Middle frontal gyrus (tissue), 1 donor: ENCODE data around the gene SBF2.

ENCODE experiments used
- DNase-seq: peaks from one replicate; pipeline ENCODE4 v3.0.0-alpha.2; 2015; ENCODE audit warnings: low spot score; ENCODE audit errors: extremely low spot score

The SBF2 gene

DNA sequence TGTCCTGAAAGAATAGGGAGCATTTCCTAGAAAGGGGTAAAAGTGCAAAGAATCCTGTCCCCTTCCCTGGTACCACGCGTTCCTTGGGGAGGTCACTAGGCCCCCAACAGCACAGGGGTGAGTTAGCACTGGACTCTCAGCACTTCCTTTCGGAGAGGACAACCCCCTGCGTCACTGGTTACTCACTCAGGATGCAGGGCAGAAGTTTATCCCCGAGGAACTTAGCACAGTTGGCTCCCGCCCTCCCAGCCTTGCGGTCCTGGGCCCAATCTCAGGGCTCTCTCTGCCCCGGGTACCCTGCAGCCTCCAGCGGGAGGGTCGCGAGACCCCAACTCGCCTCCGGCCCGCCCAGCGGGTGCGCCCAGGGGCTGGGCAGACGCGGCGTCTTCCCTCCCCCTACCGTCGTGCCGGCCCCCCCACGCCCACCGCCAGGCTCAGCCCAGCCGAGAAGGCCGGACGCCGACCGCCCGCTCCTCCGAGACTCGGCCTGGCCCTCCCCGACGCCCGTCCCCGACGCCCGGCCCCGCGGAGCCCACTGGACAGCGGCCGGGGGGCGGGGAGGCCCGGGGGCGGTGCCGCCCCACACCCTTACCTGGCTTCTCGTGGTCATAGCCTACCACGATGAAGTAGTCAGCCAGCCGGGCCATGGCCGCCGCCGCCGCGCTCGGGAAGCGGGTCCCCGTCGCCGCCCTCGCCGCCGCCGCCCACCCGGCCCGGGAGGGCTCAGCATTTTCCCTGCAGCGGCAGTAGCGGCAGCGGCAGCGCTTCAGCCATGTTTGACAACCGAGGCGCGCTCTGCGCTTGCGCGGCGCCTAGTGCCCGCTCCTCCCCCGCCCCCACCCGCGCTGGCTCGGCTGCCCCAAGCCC is at the start of gene SBF2:
Gene SBF2 (minus strand): TSS at position 797 of the 867 bp plus-strand sequence. CDS start 150 bp downstream, at position 647.
- DNase-seq, result peak; percentile 74

DNA sequence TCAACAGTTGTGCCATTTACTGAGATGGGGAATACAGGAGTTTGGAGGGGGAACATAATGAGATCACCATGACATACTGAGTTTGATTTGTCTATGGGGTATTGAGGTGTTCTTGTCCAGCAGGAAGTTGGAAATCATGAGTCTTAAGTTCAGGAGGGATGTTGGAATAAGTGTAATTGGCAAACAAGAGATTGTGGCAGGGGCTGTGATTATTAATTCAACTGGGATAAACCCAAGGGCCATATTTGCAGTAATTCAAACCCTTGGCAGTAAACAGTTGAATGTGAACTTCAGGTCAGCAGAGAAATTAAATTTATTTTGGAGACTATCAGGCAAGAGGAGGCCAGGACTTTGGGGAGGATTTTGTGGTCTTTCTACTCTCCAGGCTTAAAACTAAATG is 44.3 kb upstream of the SBF2 start:
- DNase-seq, result no peak

DNA sequence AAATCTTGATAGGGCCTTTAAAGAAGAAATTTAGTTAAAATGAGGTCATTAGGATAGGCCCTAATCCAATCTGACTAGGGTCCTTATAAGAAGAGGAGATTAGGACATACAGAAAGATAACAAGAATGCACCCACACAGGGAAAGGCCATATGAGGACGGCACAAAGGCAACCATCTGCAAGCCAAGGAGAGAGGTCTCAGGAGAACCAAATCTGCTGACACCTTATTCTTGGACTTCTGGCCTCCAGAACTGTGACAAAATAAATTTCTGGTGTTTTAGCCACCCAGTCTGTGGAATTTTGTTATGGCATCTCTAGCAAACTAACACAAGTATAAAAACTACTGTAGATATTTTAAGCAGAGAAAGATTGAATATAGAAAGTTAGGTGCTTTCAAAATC is 39.5 kb upstream of the SBF2 start:
- DNase-seq, result no peak

DNA sequence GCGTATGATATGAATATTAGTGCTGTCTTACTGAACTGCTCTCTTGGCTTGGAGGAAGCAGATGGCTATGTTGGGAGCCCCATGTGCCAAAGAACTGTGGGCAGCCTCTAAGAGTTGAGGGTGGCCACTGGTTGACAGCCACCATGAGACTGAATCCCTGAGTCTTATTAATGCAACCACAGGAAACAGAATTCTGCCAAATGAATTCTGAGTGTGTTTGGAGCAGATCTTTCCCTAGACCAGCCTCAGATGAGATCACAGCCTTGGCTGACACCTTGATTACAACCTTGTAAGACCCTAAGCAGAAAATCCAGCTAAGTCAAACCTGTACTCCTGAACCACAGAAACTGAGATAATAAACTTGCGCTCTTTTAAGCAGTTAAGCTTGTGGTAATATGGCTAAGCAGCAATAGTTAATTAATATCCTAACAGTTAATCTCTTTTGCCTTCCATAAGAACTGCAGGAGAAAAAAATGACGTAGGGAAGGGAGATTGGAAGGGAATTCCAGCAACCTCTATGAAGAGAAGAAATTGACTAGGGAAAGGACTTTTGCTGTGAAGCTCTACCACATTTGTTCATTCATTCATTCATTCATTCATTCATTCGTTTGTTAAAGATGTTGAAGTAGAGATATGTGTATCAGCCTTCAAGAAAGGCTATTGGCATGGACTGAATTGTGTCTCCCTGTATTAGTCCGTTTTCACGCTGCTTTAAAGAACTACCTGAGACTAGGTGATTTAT is 37.7 kb upstream of the SBF2 start:
- DNase-seq, result no peak

DNA sequence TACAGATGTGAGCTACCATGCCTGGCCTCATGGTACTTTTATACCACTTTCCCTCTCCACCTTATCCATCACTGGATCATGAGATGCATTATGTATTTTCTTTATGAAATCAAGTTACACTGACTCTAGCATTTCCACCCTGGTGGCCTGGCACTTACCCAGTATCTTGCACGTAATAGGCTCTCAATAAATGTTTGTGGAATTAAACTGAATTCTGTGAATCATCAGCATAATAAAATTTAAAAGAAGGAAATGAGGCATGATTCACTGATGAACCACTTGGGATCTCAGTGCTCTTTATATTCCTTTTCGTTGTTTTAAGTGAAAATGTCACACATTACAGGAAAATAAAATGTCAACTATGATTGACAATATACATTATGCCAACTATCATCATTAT is 35.9 kb upstream of the SBF2 start:
- DNase-seq, result no peak

DNA sequence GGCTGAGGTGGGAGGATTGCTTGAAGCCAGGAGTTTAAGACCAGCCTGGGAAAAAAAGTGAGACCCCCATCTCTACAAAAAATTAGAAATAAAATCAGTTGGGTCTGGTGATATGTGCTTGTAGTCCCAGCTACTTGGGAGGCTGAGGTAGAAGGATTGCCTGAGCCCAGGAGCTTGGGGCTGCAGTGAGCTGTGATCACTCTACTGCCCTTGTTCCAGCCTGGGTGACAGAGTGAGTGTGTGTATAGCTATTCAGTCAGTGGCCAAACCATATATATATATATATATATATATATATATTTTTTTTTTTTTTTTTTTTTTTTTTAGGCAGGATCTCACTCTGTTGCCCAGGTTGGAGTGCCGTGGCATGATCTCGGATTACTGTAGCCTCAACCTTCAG is 35.3 kb upstream of the SBF2 start:
- DNase-seq, result no peak

DNA sequence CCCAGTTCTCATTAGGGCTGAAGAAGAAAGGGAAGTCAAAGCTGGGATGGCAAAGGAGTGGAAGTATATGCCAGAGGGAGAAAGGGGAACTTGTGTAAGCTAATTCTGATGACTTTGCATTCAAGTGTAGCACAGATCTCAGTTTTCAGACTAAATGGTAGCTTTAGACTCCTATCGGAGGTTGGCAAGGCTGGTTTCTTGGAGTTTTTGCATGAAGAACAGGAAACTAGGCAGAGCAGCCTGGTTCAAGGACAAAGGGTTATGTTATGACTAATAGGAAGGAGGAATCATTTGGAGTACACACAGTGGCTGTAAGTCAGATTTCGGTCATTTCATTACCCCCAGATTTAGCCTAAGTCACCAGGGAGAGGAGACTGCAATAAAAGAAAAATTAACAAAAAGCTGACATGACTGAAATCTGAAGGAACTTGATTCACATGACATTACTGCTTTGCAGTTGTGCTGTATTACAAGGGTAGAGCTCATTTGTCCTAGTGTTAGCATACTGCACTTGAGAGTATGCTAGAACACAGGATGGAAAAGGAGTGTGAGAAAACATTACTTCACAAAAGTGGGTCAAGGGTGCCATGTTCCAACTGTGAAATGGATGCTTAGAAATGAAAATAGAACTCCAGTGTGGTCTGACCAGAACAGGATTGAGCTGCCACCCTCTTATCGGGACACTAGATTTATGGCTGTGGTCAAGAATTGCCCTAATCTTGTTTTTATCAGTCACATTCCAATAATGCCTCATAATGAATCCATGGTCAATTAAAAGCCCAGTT is 34.5 kb upstream of the SBF2 start:
- no peak for DNase-seq

DNA sequence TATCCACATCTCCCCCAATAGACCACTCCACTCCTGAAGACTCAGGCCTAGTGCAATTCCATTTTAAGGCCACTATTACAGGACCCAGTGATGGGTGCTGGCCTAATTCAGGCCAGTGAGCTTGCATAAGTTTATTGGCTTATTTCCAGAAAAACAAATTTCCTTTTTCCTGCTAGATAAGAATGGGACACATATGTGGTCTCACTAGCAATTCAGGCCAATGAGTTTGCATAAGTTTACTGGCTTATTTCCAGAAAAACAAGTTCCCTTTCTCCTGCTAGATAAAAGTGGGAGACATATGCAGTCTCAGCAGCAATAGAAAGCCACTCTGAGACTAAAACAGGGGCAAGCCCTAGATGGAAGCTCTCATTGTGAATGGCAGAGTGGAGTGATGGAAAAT is 33.2 kb upstream of the SBF2 start:
- DNase-seq, result no peak

DNA sequence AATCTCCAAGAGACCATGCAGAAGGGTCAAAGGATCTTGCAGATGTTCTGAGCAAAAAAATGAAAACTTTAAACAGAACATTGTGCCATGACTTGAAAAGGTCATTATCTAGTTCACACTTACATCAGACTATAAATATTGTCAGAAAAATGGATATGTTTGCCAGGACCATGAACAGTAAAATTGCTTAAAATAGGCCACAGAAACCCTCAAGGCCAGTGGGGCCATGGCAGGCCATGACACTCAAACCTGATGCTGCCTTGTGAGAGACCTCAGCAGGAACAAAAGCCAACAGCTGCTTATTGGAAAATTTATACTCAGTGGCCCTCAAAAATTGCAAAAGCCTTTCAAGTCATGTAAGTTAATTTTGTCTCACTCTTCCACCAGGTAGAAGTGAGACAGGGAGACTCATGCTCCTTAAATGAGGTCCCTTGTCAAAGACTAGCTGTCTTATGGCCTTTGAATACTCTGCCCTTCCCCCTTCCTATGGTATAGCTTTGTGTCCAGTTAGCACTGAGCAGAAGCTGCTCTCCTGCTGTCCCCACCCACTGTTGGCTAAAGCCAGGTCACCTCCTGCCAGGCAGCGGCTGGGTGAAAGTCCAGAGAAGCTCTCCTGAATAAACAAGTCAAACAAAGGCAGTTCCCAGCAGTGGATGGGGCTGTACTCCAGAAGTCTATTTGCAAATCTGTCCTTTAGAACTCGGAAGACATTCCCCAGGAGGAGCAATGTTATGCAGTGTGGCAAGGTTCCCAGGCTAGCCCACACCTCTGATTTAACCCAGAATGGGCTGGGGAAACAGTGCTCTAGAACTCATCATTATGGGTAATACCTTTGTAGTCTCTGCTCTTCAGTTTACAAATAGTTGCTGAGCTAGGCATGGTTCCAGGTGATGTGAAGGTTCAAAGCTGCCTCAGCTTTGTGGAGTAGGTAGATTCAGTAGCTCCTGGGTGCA is 32.3 kb upstream of the SBF2 start:
- DNase-seq, result no peak

DNA sequence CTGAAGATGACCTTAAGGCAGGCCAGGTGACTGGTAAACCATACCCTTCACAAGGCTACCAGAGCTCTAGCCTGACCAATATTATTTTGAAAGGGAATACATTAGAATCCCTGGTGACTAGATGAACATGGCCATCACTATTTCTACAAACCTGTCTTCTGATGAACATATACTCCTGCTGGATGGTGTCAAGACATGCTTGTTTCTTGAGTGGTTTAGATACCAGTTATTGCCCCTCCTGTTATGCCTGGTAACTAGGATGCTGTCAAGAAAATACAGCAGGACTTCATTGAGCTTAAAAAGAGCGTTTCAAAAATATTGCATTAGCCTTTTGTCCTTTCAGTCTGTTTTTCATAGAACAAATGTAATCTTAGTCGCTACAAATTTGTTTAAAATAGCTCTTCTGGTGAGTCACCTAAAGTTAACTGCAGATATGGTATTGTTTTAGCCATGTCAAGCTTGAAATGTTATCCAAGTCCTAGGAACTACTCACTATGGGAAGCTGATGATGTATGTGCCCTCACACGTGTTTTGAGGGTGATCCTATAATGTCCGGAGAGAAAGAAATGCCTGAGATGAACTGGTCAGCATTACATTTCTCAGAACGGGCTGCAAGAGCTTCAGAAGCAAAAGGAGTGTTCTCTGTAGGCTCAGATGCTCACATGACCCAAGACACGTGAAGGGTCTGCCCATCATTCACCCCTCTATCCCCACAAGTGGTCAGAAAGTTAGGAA is 31.4 kb upstream of the SBF2 start:
- DNase-seq, result no peak

DNA sequence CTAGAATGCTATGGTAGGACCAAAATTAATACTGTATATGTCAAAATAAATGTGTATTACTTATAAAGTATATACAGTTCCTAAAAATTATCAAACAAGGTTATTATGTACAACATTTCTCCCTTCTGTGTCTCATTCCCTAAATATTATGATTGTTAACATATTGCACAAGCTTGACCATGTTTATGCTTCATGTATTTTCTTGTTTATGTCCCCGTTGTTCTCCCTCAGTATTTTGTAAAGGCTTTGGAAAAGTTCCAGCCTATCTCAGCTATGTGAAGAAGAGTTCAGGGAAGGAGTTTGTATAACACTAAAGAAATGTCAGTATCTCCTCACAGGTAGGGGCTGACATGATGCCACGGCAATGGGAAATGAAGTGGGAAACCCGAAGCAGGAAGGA is 30.5 kb upstream of the SBF2 start:
- no peak for DNase-seq

DNA sequence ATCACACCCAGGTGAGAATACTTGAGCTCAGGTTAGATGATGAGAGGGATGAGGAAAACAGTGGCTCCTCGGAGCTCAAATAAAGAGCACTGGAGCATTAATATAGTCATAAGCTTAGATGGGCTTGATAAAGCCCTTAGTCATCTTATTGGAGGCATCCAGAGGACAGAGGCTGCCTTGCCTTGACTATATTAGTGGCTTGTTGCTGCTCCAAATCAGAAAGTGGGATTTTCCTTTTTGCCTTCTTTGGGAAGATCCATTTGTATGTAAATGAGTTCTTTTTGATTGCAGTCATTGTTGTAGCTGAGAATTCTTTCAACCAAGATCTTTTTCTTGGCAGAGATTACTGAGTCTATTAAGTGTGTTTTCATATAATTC is 29.8 kb upstream of the SBF2 start:
- DNase-seq, result no peak

DNA sequence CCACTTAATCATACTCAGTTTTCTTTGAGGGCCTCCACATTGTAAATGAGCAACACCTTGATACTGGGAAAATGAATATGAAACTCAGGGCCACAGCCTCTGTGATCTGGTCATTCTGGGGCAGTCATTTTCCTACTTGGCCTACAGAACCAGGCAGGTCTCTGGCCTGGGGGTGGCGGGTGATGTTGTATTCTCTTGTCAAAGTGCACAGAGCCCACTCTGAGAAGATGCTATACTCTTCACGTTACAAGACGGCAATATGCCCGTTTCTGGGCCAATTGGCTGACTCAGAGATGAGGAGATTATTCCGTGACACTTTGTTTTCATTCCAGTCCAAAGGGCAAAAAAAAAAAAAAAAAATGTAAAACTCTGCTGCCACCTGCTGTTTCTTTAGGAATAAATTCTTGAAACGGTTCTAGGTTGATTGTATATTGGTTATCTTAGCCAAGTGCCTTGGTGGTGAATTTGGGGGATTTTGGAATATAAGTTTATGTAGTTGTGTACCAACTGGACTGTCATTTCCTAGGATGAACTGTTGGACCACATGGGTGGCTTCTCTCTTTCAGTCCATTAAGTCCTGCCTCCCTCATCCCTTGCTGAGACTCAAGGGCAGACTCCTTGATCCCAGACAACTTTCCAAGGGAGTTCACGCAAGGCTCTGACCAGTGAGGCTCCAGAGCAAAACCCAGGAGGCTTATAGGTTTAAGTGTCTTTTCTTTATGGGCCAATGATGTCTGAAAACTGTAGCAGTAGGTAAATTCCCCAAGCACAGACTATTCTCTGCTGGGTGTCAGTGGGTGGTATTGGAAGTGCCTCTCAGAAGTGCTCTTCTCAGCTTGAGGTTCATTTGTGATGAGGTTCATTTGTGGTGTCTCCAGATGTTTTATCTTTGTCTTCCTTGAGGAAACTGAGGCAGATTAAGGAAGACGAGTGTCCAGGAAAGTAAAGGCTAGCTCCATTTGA is 29.1 kb upstream of the SBF2 start:
- DNase-seq, result peak; percentile 51

DNA sequence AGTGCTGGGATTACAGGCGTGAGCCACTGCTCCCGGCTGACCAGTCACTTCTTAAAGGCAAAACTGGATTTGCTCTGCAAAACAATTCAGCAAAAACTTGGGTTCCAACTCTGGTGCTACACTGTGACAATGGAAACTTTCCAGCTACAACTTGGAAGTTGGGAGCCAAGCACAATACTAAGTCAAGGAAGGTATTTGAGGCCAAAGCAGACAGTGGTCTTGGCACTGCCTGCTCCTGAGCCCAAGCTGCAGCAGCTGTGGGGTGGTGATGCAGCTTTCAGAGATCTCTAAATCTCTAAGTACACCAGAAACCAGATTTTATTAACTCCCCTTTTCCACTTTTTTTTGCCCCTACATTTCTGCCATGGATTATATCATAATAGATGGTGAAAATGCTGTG is 28.4 kb upstream of the SBF2 start:
- no peak for DNase-seq

DNA sequence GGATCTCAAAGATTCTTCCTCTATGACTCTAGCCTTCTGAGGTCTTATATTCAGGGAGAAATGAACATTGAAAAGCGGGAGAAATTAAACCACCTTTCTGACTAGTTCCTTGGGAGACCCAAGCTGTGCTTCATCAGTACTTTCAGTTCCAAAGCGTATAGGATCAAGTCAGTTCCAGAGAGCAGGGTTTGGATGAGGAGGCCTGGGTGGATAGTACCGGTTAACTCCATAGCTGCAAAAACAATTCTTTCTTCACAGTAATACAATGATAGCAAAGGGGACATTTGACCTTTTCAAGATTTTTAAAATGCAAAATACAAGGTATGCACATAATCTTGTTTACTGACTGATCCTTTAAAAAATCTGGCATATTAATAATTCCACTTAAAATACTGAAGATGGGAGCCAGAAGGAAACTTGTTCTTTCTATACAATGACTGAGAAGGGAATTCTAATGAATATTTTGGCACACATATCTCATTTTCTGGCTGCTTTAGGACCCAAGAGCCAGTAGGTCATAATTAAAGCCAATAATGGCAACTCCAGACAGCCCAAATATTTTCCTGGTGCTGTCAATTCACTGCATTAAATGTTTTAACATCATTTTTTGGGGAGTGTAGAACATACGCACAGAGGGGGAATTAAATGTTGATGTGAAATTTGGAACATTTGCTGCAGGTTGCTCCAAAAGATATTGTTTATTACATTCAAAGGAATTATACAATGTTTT is 26.9 kb upstream of the SBF2 start:
- no peak for DNase-seq

DNA sequence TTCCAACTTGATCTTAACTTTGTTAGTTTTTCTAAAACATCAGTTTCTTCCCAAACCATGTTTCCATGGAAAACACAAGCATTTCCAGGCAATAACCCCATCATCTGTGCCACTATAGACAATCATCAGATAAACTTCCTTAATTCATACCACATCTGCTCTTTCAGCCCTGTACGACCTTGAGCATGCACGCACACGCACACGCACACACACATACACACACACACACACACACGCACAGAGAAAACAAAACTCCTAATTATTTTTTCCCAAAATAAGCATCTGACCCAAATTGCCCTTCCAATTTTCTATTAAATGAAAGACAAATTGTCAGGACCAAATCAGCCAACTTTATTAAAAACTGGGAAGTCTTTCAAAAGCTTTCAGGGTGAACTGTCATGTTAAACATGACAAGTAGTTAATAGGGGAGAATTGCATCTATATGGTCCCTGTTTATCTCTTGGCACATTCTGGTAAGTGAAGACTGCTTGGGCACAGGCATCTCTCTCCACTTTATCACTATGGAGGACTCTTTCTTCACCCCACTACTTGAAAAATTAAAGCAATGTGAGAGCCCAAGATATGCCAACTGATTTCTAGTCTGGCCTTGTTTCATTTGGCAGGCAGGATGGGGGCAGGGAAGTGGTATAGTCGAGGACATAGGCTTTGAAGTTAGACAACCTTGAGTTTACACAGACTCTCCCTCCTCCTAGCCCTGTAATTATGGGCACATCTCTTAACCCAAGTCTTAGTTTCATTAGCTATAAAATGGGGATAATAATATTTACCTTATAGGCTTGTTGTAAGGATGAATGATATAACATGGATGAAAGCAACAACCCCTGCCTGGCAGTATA is 25.9 kb upstream of the SBF2 start:
- DNase-seq, result no peak

DNA sequence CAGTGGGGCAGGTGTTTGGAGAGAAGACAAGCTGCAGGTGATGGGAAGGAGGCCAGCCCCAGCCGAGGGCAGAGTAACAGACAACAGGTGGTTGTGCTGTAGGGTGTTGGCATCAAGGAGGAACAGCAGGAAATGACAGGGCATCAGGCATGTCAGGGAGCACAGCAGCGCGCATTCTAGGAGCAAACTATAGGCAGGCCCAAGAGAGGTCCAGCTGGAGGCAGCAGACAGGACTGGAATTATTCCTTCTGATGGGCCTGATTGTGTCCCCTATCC is 24.4 kb upstream of the SBF2 start:
- no peak for DNase-seq
